Hematopoietic multipotent progenitor cell treated with erythropoietin and hydrocortisone succinate and interleukin-3 and kit ligand, for 4 days (in vitro differentiated cells): ENCODE measurements around the gene TRNAU1AP.
A peak's percentile ranks its signal among the peaks of the same experiment; 100 is the strongest.
"Not testable (repeated sequence)": the region's sequence is repeated elsewhere in the genome, so short reads cannot be mapped to it uniquely, and the experiment has no call there.

Experiments used
- DNase-seq: peaks from one replicate; pipeline ENCODE4 v3.0.0-alpha.2; 2015

TRNAU1AP gene

DNA sequence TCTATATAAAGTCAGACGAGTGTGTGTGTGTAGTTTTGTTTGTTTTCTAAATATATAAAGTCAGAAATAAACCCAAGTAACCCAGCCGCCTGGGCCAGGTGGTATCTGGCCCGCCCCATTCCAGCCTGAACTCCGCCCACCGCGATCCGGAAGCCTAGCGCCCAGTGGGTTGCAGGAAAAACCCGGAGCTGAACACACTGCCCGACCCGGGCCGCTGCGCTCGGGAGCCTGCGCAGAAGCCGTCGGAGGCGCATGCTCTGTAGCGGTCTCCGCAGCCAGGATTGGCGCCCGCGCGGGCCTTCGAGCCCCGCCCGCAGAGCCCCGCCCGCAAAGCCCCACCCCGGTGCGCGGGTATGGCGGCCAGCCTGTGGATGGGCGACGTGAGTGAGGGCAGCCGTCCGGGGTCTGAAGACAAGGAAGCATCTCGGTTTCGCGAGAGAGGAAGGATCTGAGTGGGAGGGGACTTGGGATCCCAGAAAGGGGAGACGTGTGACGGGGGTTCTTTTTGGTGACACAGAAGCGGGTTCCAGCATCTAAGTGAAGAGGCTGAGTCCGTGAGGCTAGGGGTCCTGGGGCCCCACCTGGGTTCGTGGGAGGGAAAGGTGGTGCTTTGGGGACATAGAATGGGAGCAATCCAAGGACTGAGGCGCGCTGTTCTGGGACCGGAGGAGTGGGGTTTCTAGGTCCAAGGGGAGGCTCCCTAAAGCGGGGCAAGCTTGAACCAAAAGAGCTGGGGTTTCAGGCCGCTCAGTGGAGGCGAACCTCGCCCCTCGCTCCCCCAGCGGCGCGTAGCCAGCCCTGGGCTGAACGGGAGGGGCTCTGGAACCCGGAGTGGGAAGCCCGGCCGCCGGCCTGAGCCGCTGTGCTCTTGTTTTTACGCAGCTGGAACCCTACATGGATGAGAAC, at the start of gene TRNAU1AP:
TSS of gene TRNAU1AP (plus strand) at position 328 of the 906 bp plus-strand sequence. CDS start at position 354, 26 bp downstream.
- DNase-seq: peak; percentile 99

DNA sequence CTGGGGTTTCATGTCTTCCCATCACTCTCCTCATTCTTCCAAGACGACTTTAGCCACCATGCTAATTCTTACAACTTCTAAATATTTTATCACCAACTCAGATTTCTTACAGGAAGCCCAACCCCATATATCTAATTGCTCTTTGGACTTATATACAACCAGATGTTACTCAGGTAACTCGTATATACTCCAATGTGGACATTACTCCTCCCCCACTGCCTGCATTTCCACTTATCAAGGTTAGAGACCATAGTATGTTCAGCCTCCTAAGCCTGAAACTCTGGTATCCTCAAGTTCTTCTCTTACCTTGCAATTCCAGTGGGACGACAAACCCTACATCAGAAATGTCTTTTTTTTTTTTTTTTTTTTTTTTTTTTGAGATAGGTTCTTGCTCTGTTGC, 49.8 kb upstream of the TRNAU1AP start:
- DNase-seq: no peak

DNA sequence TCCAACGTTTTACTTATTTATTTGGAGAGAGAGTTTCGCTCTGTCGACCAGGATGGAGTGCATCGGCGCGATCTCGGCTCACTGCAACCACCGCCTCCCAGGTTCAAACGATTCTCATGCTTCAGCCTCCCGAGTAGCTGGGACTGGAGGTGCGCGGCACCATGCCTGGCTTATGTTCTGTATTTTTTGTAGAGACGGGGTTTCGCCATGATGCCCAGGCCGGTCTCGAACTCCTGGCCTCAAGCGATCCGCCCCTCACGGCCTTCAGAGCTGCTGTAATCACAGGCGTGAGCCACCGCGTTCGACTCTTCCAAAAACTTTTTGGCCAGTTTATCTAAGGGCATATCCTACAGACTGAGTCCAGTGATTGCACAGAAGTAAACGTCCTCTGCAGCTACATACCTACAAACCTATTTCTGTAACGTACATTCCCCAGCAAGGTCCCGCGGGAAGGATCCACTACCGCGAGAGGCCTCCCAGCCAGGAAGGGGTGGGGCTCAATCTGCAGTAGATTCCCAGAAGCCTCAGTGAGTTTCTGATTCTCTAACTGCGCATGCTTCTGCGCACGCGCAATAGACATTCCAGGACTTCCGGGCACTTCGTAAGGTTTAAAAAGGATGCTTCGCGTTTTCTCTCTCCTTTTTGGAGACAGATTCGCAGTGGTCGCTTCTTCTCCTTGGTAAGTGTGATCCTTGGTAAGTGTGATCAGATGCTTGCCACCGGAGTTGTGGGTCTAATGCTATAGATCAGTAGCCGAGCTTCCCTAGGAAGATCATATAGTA, 47.3 kb upstream of the TRNAU1AP start, which contains the start of gene RCC1:
TSS of gene RCC1 (plus strand) at position 638 of the 782 bp plus-strand sequence. CDS start 23,824 bp downstream, outside the sequence.
- DNase-seq: peak; percentile 100

DNA sequence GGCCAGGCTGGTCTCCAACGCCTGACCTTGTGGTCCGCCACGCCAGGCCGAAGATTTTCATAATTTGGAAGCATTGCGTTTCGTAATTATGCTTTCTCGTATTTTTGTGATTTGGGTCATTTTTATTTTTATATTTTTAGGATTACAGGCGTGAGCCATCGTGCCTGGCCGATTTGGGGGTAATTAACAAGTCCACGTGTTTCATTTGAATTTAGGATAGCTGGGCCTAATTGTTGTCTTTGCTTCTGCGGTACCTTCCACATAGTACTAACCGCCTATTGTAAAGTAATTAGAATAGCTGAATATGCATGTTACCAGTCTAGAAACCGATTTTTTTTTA, 46.0 kb upstream of the TRNAU1AP start:
- peak; percentile 25 for DNase-seq

DNA sequence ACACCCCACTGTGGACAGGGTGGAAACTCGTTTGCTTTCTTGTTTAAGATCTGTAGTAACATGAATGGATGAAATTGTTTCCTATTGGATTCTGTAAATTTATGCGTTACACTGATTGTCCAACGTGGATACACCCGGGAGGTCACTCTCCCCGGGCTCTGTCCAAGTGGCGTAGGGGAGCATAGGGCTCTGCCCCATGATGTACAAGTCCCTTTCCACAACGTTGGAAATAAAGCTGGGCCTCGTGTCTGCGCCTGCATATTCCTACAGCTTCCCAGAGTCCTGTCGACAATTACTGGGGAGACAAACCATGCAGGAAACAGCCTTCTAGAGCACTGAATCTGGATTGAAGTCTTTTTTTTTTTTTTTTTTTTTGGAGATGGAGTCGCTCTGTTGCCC, 45.6 kb upstream of the TRNAU1AP start:
- peak; percentile 55 for DNase-seq

DNA sequence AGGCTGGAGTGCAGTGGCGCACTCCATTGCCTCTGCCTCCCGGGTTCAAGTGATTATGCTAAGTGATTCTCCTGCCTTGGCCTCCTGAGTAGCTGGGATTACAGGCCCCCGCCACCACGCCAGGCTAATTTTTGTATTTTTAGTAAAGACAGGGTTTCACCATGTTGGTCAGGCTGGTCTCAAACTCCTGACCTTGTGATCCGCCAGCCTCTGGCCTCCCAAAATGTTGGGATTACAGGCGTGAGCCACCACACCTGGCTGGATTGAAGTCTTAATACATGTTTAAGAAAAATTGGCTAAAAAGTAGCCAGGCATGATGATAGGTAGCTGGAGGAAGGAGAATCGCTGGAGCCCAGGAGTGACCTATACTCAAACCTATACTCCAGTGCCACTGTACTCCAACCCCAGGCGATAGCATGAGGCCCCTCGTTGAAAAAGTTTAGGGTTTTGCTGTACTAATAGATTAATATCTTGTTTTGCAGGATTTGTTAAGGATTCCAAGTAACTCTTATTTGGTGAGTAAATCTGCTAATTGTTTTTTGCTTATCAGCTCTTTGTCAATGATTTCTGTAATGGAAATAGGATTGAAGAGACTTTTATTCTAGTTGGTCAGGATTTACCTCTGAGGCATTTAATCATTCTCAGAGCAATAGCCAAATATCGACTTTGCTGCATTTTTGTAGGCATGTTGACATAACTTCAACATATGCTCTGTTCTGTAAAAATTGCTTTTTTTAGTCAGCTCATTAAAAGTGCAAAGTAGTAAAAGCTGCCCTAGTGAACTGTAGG, 45.0 kb upstream of the TRNAU1AP start:
- peak; percentile 57 for DNase-seq

DNA sequence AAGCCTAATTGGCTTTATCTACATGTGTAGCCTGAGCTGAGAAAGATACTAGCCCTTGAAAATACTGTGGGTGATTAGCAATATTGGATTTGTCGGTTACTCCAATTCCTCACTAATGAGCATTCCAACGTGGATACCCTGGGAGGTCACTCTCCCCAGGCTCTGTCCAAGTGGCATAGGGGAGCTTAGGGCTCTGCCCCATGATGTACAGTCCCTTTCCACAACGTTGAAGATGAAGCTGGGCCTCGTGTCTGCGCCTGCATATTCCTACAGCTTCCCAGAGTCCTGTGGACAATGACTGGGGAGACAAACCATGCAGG, 44.5 kb upstream of the TRNAU1AP start:
- DNase-seq: peak; percentile 54

DNA sequence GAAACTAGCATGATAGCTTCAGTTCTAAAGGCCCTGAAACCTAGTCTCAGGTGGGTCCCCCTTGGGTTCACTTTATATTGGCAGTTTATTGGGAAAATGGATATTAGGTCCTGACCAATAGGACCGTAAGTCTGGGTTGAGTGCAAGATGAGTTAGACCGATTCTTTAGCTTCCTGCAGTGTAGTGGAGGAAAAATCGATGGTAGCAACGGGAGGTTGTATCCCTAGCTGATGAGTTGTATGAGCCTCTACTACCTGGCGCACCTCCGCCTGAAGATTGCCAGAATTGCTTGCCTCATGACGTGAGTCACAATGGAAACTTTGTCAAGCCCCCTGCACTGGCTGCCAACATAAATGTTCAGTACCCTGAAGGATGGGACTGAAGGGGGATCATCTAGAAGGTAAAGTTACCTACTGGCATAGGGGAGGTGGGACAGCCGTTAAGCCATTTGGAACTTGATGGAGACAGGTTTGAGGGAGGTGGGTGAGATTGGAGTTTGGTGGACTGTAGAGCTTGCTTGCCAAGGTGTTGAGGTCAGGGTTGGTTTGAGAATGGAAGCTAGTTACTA, 43.1 kb upstream of the TRNAU1AP start:
- peak; percentile 67 for DNase-seq

DNA sequence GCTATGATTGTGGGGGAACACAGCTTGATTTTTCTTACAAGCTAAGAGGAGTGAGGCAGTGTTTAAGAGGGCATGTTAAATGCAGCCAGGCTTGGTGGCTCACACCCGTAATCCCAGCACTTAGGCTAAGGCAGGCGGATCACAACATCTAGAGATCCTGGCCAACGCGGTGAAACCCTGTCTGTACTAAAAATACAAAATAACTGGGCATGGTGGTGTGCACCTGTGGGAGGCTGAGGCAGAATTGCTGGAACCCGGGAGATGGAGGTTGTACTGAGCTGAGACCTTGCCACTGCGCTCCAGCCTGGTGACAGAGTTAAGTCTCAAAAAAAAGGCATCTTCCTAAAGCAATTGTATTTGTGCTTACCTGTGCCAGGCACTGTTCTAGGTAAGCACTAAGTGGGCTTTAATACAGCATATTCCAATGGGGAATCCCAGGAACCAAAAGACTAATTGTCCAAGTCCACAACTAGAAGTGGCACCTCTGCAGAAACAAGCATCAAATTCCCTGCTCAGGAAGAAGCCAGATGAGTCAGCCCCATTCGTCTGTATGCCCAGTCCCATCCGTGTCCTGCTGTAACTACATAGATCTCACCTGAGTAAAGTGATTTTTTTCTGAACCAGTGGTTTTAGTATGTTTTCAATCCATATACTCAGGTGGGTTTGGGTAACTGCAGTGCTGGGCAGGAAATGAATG, 42.5 kb upstream of the TRNAU1AP start:
- no peak for DNase-seq

DNA sequence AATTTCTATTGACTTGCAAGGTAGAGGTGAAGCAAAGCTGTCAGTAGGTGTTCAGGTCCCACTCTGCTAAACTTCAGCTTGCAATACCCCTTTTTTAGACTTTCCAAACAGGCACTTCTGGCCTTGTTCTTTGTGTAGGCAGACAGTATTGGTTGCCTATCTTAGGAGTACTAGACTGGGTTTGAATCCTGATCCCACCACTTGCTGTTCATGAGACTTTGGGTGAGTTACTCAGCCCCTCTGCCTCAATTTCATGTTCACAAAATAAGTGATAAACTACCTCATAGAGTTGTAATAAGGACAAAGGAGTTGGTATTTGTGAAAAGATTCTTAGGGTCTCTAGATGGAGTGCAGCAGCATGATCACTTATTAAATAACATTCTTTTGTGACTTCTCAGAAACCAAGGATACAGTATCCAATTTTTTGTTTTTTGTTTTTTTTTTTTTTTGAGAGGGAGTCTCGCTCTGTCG, 41.9 kb upstream of the TRNAU1AP start:
- DNase-seq: peak; percentile 79

DNA sequence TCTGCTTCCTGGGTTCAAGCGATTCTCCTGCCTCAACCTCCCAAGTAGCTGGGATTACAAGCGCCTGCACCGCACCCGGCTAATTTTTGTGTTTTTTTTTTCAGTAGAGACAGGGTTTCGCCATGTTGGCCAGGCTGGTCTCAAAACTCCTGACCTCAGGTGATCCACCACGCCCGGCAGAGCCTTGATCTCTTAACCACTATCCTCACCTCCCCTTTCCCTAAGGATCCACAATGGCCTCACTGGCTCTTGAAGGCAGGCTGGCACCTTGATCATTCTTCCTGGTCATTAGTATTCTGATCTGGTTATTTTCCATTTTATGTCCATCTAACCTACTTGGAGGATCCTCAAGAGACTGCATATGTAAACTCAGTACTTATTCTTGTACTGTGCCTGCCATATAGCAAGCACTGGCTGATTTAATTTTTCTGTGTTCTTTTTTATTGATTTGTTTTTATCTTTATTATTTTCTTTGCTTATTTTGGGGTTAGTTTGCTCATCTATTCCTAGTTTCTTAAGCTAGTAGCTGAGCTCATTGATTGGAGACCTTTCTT, 40.8 kb upstream of the TRNAU1AP start:
- DNase-seq: peak; percentile 63

DNA sequence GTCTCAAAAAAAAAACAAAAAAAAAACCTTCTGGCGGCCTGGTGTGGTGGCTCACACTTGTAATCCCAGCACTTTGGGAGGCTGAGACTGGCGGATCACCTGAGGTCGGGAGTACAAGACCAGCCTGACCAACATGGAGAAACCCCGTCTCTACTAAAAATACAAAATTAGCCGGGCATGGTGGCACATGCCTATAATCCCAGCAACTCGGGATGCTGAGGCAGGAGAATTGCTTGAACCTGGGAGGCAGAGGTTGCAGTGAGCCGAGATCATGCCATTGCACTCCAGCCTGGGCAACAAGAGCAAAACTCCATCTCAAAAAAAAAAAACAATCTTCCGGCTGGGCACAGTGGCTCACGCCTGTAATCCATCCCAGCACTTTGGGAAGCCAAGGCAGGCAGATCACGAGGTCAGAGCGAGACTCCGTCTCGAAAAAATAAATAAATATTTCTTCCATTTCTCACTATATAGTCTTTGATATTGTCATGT, 38.4 kb upstream of the TRNAU1AP start:
- peak; percentile 44 for DNase-seq

DNA sequence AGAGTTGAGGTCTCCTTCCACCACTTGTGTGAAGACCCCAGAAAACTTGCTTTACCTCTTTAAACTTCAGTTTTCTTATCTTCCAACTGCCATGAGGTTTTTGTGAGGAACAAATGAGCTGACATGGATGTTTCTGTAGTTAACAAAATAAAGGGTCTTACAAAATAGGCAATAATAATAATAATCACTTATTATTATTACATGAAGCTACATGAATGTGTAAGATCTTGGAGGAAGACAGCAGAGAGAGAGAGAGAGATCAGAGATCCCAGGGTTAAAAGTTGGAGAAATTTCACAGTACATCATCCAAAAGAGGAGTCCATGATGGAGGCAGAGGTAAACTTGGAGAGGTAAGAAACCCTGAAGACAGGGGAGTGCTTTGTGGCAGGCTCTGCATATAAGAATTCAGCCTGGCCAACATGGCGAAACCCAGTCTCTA, 36.3 kb upstream of the TRNAU1AP start:
- peak; percentile 37 for DNase-seq

DNA sequence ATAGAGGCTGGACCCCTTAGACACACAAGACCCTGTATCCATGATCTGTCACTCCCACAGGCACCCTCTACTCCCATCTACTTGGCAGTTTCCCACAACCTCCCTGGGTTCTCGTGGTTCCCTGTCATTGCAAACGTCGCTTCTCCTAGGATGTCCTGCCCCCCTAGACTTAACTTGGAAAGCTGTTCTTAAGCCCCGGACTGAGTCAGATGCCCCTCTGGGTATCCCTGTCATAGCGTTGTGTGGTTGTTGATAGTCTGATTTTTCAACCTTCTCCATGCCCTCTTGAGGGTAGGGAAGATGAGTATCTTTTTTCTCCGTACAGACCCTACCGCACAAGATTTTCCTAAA, 35.3 kb upstream of the TRNAU1AP start:
- DNase-seq: no peak

DNA sequence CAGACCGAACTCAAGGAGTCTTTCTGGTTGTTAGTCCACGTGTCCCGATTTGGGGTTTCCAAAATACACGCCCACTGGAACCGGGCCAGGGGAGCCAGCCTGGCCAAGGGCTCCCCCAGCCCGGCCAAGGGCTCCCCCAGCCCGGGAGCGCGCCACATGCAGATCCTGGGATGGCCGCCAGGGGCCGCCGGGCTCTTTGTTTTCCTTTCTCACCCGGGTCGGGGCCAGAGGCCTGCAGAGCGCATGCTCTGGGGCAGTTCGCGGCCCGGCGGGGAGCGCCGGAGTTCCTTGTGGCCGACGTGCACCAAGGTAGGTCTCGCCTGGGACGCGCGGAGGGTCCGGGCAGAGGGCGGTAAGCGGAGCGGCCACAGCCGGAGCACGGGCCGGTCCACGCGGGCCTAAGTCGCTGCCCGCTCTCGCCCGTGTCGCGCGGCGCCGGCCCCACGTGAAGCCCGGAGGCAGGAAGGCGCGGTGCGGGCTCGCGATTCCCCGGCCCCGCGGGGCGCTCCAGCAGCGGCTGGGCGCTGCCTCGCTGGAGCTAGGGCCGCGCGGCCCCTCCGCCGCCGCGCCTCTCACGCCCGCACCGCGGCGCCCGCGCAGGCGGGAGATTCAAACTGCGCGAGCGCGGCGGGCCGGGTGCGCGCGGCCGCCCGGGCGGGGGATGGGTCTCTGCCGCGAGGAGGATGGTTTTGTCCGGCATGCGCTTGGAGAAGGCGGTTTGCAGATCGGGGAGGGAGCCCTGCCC, 34.7 kb upstream of the TRNAU1AP start:
- DNase-seq: peak; percentile 96

DNA sequence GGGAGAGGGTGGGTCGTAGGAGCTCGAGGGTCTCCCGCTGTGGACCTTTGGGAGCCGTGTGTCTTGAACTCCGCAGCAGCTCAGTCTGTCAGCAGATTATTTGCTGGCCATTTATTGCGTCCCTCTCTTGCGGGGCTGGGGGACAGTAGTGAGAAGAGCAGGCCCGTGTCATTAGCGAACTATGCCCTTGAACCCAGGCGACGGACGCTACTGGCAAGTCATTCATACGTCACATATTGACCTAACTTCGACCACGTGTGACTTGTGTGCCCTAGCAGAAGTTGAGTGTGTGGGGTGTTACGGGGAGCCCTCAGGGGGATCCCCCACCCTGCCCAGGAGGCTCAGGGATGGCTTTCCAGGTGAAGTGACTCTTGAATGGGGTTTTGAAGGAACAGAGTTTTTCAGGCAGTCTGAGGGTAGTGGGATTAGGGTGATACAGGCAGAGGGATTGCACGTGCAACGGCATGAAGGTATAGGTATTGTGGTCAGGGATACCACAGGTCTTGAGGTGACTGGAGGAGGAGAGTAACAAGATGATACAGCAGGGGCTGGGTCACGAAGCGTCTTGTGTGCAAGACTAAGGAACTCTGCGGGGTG, 34.0 kb upstream of the TRNAU1AP start:
- peak; percentile 84 for DNase-seq

DNA sequence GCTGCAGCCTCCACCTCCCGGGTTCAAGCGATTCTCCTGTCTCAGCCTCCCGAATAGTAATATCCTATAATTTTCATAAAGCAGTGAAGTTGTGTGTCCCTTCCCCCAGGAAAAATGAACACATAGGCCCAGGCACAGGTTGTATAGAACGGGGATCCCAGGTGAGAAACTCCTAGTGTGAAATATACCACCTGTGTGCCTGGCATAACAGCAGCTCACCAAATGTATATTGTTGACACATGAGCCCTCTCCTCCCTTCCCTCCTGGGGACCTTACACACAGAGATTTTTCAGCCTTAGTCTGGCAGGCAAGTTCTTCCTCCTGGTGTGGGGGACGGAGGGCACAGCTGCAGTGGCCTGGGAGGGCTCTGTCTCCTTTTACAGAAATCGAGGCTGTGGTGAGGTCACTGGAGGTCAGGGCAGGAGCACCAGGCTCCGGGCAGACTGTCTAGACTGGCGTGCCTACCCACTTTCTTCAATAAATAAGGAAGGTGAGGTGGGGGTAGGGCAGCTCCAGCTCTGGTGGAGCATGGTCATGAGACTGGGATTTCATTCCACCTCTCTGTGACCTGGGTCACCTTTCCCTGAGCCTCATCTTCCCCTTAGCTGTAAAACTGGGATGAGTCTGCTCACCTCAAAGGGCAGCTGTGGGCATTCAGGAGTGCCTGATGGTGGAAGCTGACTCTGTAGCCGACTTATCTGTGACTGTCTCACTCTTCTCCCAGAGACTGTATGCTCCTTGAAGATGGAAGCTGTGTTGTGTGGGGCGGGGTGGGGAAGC, 32.7 kb upstream of the TRNAU1AP start:
- DNase-seq: no peak

DNA sequence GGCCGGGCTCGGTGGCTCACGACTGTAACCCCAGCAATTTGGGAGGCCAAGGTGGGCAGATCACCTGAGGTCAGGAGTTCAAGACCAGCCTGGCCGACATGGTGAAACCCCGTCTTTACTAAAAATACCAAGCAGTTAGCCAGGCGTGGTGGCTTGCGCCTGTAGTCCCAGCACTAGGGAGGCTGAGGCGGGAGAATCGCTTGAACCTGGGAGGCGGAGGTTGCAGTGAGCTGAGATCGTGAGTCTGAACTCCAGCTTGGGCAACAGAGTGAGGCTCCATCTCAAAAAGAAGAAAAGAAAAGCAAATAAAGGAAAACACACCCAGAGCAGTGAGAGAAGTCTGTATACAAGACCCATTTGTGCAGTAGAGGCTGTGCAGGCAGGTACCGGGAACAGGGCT, 32.1 kb upstream of the TRNAU1AP start:
- DNase-seq: not testable (repeated sequence)

DNA sequence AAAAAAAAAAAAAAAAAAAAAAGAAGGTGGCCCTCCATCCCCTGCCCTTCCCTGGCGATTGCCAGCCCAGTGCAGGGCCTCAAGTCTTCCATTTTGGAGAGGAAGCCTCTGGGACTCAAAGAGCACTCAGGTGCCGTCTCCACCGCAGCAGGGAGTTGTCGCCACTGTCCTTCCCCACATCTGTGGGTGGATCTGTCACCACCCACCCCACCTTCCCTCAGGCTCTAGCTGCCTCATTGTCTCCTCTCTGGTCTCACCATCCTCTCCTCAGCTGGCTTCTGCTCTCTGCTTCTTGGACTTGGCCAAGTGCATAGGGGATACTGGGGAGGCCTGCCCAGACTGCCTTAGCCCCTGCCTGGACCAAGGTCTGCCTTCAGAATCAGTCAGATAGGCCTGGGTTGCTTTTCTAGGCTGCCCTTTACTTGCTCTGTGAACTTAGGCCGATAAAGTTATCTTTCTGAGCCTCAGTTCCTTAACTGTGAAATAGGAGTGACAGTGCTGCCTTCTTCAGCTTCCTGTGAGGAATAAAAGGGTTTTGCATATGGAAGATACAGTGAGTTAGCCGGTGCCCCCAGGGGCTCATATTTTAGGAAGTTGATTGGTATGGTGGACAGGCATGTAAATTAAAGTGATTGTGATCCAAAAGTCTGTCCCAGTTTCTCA, 31.3 kb upstream of the TRNAU1AP start:
- no peak for DNase-seq
